WTC11 (cell line): ENCODE data around the gene SLIT3. TPM values are rescaled to one million over a fixed set of nuclear protein-coding genes. Genes with fewer than 3 reads are reported as not detected.

ENCODE experiments used
- ATAC-seq: fragments of 200-7000 bp; cut with Tn5 transposase; 2 replicates; pipeline ENCODE4 v1.10.0; 2021; ENCODE audit warnings: mild to moderate bottlenecking, moderate library complexity
- CTCF ChIA-PET: fragments of 300-600 bp; sonication (Branson Sonifier 250); formaldehyde crosslinking; loops from one replicate; lab custom pipeline; 2021; ENCODE audit warnings: antibody characterized with exemption; lab: Charles Lee
- POLR2A ChIA-PET: fragments of 350-600 bp; sonication (Branson Sonifier 250); formaldehyde crosslinking; loops from one replicate; lab custom pipeline; 2021; ENCODE audit warnings: antibody characterized with exemption; lab: Charles Lee
- DNase-seq: peaks from one replicate; pipeline ENCODE4 v3.0.0; 2021; ENCODE audit warnings: low spot score
- H3K27ac Mint-ChIP-seq: 2 replicates; pipeline ENCODE4 v1.8.0; 2021; ENCODE audit warnings: mixed read lengths
- H3K27me3 Mint-ChIP-seq: 2 replicates; pipeline ENCODE4 v1.8.0; 2021; ENCODE audit warnings: low read depth, mild to moderate bottlenecking, moderate library complexity, mixed read lengths
- H3K36me3 Mint-ChIP-seq: 2 replicates; pipeline ENCODE4 v1.8.0; 2021; ENCODE audit warnings: mixed read lengths
- H3K4me1 Mint-ChIP-seq: 2 replicates; pipeline ENCODE4 v1.8.0; 2022; ENCODE audit warnings: mixed read lengths
- H3K4me3 Mint-ChIP-seq: 2 replicates; pipeline ENCODE4 v1.8.0; 2021; ENCODE audit warnings: mild to moderate bottlenecking, moderate library complexity, mixed read lengths
- H3K9me3 Mint-ChIP-seq: 2 replicates; pipeline ENCODE4 v1.8.0; 2021; ENCODE audit warnings: mixed read lengths
- CREB1 ChIP-seq: sonication (generic); formaldehyde crosslinking; IDR thresholded peaks from 2 replicates; pipeline ENCODE4 v1.8.0; 2023; ENCODE audit warnings: mild to moderate bottlenecking, missing genetic modification reagents
- CREM ChIP-seq: sonication (generic); formaldehyde crosslinking; IDR thresholded peaks from 2 replicates; pipeline ENCODE4 v1.8.1; 2022; ENCODE audit warnings: mild to moderate bottlenecking, missing genetic modification reagents, moderate library complexity
- ESRRA ChIP-seq: sonication (generic); formaldehyde crosslinking; IDR thresholded peaks from 2 replicates; pipeline ENCODE4 v1.8.1; 2022; ENCODE audit warnings: mild to moderate bottlenecking, missing genetic modification reagents, borderline replicate concordance
- FOXK1 ChIP-seq: sonication (generic); formaldehyde crosslinking; IDR thresholded peaks from 2 replicates; pipeline ENCODE4 v1.8.0; 2022; ENCODE audit warnings: mild to moderate bottlenecking, moderate library complexity, missing genetic modification reagents
- KAT7 ChIP-seq: sonication (generic); formaldehyde crosslinking; IDR thresholded peaks from 2 replicates; pipeline ENCODE4 v1.8.1; 2023; ENCODE audit warnings: missing genetic modification reagents, mild to moderate bottlenecking, borderline replicate concordance
- MXD4 ChIP-seq: fragments of 250-450 bp; sonication (Bioruptor Pico); IDR thresholded peaks from 2 replicates; pipeline ENCODE4 v1.8.0; 2021; ENCODE audit warnings: mild to moderate bottlenecking, moderate library complexity, borderline replicate concordance
- MYBL2 ChIP-seq: sonication (generic); formaldehyde crosslinking; IDR thresholded peaks from 2 replicates; pipeline ENCODE4 v1.8.1; 2023; ENCODE audit warnings: mild to moderate bottlenecking, moderate library complexity, missing genetic modification reagents
- PRRX2 ChIP-seq: fragments of 250-450 bp; sonication (Bioruptor Pico); IDR thresholded peaks from 2 replicates; pipeline ENCODE4 v1.8.0; 2021; ENCODE audit warnings: mild to moderate bottlenecking
- RELA ChIP-seq: sonication (generic); formaldehyde crosslinking; IDR thresholded peaks from 2 replicates; pipeline ENCODE4 v1.8.1; 2022; ENCODE audit warnings: missing genetic modification reagents, mild to moderate bottlenecking, borderline replicate concordance
- RORB ChIP-seq: fragments of 250-450 bp; sonication (Bioruptor Pico); IDR thresholded peaks from 2 replicates; pipeline ENCODE4 v1.9.0; 2021; ENCODE audit warnings: mild to moderate bottlenecking
- SMAD4 ChIP-seq: sonication (generic); formaldehyde crosslinking; IDR thresholded peaks from 2 replicates; pipeline ENCODE4 v1.8.0; 2022; ENCODE audit warnings: mild to moderate bottlenecking, missing genetic modification reagents
- SP1 ChIP-seq: sonication (generic); formaldehyde crosslinking; conservative IDR thresholded peaks from 2 replicates; pipeline ENCODE4 v1.8.1; 2022; ENCODE audit warnings: missing genetic modification reagents
- TEAD1 ChIP-seq: sonication (generic); formaldehyde crosslinking; IDR thresholded peaks from 2 replicates; pipeline ENCODE4 v1.8.0; 2022; ENCODE audit warnings: mild to moderate bottlenecking, missing genetic modification reagents
- ZBTB21 ChIP-seq: sonication (generic); formaldehyde crosslinking; IDR thresholded peaks from 2 replicates; pipeline ENCODE4 v1.8.1; 2023; ENCODE audit warnings: mild to moderate bottlenecking, missing genetic modification reagents, borderline replicate concordance
- ZNF219 ChIP-seq: sonication (generic); formaldehyde crosslinking; IDR thresholded peaks from 2 replicates; pipeline ENCODE4 v1.8.0; 2023; ENCODE audit warnings: missing genetic modification reagents, mild to moderate bottlenecking, borderline replicate concordance
- ZNF232 ChIP-seq: sonication (generic); formaldehyde crosslinking; IDR thresholded peaks from 2 replicates; pipeline ENCODE4 v1.8.0; 2022; ENCODE audit warnings: mild to moderate bottlenecking, missing genetic modification reagents
- total RNA-seq: library from RNA; stranded (reverse); gene quantifications from 3 replicates; pipeline ENCODE4 v1.2.3, GENCODE V29; 2021
- TF ChIP-seq, protein P1 (sequence below): fragments of 250-450 bp; sonication (Bioruptor Pico); IDR thresholded peaks from 2 replicates; pipeline ENCODE4 v1.9.0; 2021; ENCODE audit warnings: mild to moderate bottlenecking, borderline replicate concordance
- TF ChIP-seq, protein P2 (sequence below): sonication (generic); formaldehyde crosslinking; IDR thresholded peaks from 2 replicates; pipeline ENCODE4 v1.8.0; 2023; ENCODE audit warnings: mild to moderate bottlenecking, missing genetic modification reagents
- TF ChIP-seq, protein P3 (sequence below): sonication (generic); formaldehyde crosslinking; IDR thresholded peaks from 2 replicates; pipeline ENCODE4 v1.8.1; 2022; ENCODE audit warnings: mild to moderate bottlenecking, moderate library complexity, missing genetic modification reagents
- TF ChIP-seq, protein P4 (sequence below): sonication (generic); formaldehyde crosslinking; conservative IDR thresholded peaks from 2 replicates; pipeline ENCODE4 v1.8.1; 2023; ENCODE audit warnings: mild to moderate bottlenecking, low read depth, missing genetic modification reagents, moderate library complexity
- TF ChIP-seq, protein P5 (sequence below): fragments of 250-450 bp; sonication (Bioruptor Pico); IDR thresholded peaks from 2 replicates; pipeline ENCODE4 v1.9.0; 2021; ENCODE audit warnings: mild to moderate bottlenecking

Gene SLIT3
- total RNA-seq, 1 experiment from 2014 or later: 1.9 TPM

DNA sequence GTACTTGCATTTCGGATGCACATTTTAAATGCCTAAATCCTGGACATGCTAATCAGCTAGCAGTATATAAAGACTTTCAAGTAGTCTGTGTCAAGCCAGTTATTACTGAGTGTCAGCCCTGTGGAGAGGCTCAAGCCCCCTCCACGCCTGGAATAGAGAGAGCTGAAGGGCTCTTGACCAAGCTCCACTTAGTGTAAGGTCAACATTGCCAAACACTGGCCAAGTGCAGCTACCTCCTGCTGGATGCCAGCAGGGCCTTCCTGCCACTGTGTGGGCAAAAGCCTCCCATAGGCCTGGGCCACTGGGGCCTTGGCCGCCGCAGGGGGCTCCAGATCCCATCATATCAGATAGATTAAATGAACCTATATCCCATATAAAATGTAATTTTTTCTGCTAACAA lies 482.4 kb downstream of the SLIT3 start:
- POLR2A ChIA-PET: no interaction called here
- Mint-ChIP-seq H3K27ac (no peak overlapping the region), H3K4me1 (peaks cover 11% of the 10 kb centered on the region), H3K4me3 (no peak overlapping the region), H3K27me3 (peaks cover 9% of the 10 kb centered on the region), H3K9me3 (no peaks in the 10 kb centered on the region), H3K36me3 (no peaks in the 10 kb centered on the region)
- DNase-seq (no peak), ATAC-seq (no peak)
- CTCF ChIA-PET: interaction anchor here (1.8 kb wide), 1 partner anchor 70 kb away, joined by 3 read pairs; no protein-coding TSS in a partner anchor
- TF ChIP-seq KAT7: no peak
- TF ChIP-seq SMAD4 (CRISPR knock-in tag): no peak
- no peak for TF ChIP-seq FOXK1
- TF ChIP-seq ESRRA: no peak
- no peak for TF ChIP-seq TEAD1 (CRISPR knock-in tag)
- no peak for TF ChIP-seq RELA (CRISPR knock-in tag)
- TF ChIP-seq, protein P1, sequence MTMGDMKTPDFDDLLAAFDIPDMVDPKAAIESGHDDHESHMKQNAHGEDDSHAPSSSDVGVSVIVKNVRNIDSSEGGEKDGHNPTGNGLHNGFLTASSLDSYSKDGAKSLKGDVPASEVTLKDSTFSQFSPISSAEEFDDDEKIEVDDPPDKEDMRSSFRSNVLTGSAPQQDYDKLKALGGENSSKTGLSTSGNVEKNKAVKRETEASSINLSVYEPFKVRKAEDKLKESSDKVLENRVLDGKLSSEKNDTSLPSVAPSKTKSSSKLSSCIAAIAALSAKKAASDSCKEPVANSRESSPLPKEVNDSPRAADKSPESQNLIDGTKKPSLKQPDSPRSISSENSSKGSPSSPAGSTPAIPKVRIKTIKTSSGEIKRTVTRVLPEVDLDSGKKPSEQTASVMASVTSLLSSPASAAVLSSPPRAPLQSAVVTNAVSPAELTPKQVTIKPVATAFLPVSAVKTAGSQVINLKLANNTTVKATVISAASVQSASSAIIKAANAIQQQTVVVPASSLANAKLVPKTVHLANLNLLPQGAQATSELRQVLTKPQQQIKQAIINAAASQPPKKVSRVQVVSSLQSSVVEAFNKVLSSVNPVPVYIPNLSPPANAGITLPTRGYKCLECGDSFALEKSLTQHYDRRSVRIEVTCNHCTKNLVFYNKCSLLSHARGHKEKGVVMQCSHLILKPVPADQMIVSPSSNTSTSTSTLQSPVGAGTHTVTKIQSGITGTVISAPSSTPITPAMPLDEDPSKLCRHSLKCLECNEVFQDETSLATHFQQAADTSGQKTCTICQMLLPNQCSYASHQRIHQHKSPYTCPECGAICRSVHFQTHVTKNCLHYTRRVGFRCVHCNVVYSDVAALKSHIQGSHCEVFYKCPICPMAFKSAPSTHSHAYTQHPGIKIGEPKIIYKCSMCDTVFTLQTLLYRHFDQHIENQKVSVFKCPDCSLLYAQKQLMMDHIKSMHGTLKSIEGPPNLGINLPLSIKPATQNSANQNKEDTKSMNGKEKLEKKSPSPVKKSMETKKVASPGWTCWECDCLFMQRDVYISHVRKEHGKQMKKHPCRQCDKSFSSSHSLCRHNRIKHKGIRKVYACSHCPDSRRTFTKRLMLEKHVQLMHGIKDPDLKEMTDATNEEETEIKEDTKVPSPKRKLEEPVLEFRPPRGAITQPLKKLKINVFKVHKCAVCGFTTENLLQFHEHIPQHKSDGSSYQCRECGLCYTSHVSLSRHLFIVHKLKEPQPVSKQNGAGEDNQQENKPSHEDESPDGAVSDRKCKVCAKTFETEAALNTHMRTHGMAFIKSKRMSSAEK (CRISPR knock-in tag): no peak
- TF ChIP-seq, protein P2, sequence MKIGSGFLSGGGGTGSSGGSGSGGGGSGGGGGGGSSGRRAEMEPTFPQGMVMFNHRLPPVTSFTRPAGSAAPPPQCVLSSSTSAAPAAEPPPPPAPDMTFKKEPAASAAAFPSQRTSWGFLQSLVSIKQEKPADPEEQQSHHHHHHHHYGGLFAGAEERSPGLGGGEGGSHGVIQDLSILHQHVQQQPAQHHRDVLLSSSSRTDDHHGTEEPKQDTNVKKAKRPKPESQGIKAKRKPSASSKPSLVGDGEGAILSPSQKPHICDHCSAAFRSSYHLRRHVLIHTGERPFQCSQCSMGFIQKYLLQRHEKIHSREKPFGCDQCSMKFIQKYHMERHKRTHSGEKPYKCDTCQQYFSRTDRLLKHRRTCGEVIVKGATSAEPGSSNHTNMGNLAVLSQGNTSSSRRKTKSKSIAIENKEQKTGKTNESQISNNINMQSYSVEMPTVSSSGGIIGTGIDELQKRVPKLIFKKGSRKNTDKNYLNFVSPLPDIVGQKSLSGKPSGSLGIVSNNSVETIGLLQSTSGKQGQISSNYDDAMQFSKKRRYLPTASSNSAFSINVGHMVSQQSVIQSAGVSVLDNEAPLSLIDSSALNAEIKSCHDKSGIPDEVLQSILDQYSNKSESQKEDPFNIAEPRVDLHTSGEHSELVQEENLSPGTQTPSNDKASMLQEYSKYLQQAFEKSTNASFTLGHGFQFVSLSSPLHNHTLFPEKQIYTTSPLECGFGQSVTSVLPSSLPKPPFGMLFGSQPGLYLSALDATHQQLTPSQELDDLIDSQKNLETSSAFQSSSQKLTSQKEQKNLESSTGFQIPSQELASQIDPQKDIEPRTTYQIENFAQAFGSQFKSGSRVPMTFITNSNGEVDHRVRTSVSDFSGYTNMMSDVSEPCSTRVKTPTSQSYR (CRISPR knock-in tag): no peak
- no peak for TF ChIP-seq CREB1
- no peak for TF ChIP-seq ZNF219 (CRISPR knock-in tag)
- TF ChIP-seq MYBL2 (CRISPR knock-in tag): no peak
- no peak for TF ChIP-seq MXD4 (CRISPR knock-in tag)
- TF ChIP-seq, protein P3, sequence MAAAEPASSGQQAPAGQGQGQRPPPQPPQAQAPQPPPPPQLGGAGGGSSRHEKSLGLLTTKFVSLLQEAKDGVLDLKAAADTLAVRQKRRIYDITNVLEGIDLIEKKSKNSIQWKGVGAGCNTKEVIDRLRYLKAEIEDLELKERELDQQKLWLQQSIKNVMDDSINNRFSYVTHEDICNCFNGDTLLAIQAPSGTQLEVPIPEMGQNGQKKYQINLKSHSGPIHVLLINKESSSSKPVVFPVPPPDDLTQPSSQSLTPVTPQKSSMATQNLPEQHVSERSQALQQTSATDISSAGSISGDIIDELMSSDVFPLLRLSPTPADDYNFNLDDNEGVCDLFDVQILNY: no peak

DNA sequence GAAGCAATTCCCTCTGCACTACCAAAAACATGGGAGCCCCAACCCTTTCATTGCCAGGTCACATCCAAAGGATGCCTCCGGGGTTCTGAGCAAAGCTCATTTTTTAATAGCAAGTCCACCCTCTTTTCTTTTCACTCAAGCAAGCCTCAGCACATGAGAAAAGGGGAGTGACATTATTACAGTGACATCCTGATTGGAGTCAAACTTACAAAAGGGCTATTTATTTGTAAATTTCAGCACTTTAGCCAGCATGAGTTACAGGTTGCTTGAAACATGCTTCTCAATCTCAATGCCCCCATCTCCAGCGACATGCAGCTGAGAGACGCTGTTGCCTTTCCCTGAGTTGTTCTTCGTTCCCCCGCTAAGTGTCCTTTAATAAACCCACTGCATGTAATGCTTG lies 483.3 kb downstream of the SLIT3 start:
- peaks cover 2% of the 10 kb centered on the region for H3K27me3 Mint-ChIP-seq
- no peak overlapping the region for H3K4me3 Mint-ChIP-seq
- no peaks in the 10 kb centered on the region for H3K36me3 Mint-ChIP-seq
- ATAC-seq (no peak; the same call in 1 of the 2 replicates), DNase-seq (no peak)
- no peak overlapping the region for H3K27ac Mint-ChIP-seq
- no peaks in the 10 kb centered on the region for H3K9me3 Mint-ChIP-seq
- H3K4me1 Mint-ChIP-seq: peaks cover 11% of the 10 kb centered on the region
- ChIA-PET CTCF (no interaction called here), POLR2A (no interaction called here)
- TF ChIP-seq CREM (CRISPR knock-in tag) (no peak), PRRX2 (CRISPR knock-in tag) (no peak), MYBL2 (CRISPR knock-in tag) (no peak), ZBTB21 (CRISPR knock-in tag) (no peak), ZNF232 (no peak), SP1 (CRISPR knock-in tag) (no peak), RORB (CRISPR knock-in tag) (no peak)
- TF ChIP-seq, protein P4, sequence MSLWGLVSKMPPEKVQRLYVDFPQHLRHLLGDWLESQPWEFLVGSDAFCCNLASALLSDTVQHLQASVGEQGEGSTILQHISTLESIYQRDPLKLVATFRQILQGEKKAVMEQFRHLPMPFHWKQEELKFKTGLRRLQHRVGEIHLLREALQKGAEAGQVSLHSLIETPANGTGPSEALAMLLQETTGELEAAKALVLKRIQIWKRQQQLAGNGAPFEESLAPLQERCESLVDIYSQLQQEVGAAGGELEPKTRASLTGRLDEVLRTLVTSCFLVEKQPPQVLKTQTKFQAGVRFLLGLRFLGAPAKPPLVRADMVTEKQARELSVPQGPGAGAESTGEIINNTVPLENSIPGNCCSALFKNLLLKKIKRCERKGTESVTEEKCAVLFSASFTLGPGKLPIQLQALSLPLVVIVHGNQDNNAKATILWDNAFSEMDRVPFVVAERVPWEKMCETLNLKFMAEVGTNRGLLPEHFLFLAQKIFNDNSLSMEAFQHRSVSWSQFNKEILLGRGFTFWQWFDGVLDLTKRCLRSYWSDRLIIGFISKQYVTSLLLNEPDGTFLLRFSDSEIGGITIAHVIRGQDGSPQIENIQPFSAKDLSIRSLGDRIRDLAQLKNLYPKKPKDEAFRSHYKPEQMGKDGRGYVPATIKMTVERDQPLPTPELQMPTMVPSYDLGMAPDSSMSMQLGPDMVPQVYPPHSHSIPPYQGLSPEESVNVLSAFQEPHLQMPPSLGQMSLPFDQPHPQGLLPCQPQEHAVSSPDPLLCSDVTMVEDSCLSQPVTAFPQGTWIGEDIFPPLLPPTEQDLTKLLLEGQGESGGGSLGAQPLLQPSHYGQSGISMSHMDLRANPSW (CRISPR knock-in tag): no peak
- TF ChIP-seq, protein P5, sequence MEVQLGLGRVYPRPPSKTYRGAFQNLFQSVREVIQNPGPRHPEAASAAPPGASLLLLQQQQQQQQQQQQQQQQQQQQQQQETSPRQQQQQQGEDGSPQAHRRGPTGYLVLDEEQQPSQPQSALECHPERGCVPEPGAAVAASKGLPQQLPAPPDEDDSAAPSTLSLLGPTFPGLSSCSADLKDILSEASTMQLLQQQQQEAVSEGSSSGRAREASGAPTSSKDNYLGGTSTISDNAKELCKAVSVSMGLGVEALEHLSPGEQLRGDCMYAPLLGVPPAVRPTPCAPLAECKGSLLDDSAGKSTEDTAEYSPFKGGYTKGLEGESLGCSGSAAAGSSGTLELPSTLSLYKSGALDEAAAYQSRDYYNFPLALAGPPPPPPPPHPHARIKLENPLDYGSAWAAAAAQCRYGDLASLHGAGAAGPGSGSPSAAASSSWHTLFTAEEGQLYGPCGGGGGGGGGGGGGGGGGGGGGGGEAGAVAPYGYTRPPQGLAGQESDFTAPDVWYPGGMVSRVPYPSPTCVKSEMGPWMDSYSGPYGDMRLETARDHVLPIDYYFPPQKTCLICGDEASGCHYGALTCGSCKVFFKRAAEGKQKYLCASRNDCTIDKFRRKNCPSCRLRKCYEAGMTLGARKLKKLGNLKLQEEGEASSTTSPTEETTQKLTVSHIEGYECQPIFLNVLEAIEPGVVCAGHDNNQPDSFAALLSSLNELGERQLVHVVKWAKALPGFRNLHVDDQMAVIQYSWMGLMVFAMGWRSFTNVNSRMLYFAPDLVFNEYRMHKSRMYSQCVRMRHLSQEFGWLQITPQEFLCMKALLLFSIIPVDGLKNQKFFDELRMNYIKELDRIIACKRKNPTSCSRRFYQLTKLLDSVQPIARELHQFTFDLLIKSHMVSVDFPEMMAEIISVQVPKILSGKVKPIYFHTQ (CRISPR knock-in tag): no peak
